ENCODE measurements around the gene ACOT13. TPM values are rescaled to one million over a fixed set of nuclear protein-coding genes. Genes with fewer than 3 reads are reported as not detected.
"Not testable (repeated sequence)": the region's sequence is repeated elsewhere in the genome, so short reads cannot be mapped to it uniquely, and the experiment has no call there.

ACOT13 gene
- total and polyA plus RNA-seq, 5 donors: 63.7 to 92.1 (median 85.2) TPM

DNA sequence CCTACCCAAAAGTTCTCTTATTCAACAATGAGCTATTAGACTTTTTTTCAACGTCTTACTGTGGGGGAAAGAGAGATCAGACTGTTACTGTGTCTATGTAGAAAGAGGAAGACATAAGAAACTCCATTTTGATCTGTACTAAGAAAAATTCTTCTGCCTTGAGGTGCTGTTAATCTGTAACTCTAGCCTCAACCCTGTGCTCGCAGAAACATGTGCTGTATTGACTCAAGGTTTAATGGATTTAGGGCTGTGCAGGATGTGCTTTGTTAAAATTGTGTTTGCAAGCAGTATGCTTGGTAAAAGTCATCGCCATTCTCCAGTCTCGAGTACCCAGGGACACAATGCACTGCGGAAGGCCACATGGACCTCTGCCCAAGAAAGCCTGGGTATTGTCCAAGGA, 5.1 kb upstream of the ACOT13 start:
- not testable (repeated sequence) for H3K4me1 ChIP-seq (ENCODE audit: control insufficient read depth, insufficient read depth, low read length); H3K4me3 ChIP-seq (ENCODE audit: low read length); H3K27me3 ChIP-seq (ENCODE audit: control insufficient read depth, insufficient read depth); H3K9me3 ChIP-seq (ENCODE audit: control insufficient read depth, low read length); DNase-seq; ATAC-seq; H3K27ac ChIP-seq (ENCODE audit: low read length)
- intact Hi-C loops (cut with DNase I): loop anchor here in 1 of 4 donors (10.0 kb wide), 1 partner anchor 77 kb away; no protein-coding TSS in a partner anchor
- WGBS: 82% methylated on average over 5 of the region's 5 CpGs

DNA sequence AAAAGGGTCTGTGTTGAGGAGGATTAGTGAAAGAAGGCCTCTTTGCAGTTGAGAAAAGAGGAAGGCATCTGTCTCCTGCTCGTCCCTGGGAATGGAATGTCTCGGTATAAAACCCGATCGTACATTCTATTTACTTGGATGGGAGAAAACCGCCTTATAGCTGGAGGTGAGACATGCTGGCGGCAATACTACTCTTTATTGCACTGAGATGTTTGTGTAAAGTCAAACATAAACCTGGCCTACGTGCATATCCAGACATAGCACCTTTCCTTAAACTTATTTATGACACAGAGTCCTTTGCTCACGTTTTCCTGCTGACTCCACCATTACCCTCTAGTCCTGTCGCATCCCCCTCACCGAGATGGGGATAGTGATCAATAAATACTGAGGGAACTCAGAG, 4.6 kb upstream of the ACOT13 start:
- ATAC-seq (no peak), DNase-seq (no peak)
- H3K4me3 ChIP-seq (ENCODE audit: low read length): no peak overlapping the region
- intact Hi-C loops (cut with DNase I): loop anchor here in 1 of 4 donors (10.0 kb wide), 1 partner anchor 77 kb away; no protein-coding TSS in a partner anchor
- H3K9me3 ChIP-seq (ENCODE audit: control insufficient read depth, low read length): no peaks in the 10 kb centered on the region
- H3K27me3 ChIP-seq (ENCODE audit: control insufficient read depth, insufficient read depth): no peaks in the 10 kb centered on the region
- 96% methylated on average over 10 of the region's 10 CpGs for WGBS
- H3K4me1 ChIP-seq (ENCODE audit: control insufficient read depth, insufficient read depth, low read length): peaks cover 3% of the 10 kb centered on the region
- H3K27ac ChIP-seq (ENCODE audit: low read length): no peak overlapping the region

DNA sequence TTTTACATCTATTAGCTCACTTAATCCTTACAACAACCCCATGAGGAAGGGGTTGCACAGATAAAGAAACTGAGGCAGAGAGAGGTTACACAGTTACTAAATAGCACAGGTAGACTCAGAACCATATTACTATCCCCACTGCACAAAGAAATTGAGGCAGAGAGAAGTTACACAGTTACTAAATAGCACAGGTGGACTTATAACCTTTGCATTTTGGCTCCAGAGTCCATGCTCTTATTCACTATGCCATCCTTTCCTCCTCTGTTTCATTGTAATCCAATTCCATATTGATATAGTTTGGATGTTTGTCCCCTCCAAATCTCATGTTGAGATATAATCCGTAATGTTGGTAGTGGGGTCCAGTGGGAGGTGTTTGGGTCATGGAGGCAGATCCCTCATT, 3.7 kb upstream of the ACOT13 start:
- intact Hi-C loops (cut with DNase I): loop anchor here in 1 of 4 donors (10.0 kb wide), 1 partner anchor 78 kb away; no protein-coding TSS in a partner anchor
- 95% methylated on average over 1 of the region's 1 CpG for WGBS

DNA sequence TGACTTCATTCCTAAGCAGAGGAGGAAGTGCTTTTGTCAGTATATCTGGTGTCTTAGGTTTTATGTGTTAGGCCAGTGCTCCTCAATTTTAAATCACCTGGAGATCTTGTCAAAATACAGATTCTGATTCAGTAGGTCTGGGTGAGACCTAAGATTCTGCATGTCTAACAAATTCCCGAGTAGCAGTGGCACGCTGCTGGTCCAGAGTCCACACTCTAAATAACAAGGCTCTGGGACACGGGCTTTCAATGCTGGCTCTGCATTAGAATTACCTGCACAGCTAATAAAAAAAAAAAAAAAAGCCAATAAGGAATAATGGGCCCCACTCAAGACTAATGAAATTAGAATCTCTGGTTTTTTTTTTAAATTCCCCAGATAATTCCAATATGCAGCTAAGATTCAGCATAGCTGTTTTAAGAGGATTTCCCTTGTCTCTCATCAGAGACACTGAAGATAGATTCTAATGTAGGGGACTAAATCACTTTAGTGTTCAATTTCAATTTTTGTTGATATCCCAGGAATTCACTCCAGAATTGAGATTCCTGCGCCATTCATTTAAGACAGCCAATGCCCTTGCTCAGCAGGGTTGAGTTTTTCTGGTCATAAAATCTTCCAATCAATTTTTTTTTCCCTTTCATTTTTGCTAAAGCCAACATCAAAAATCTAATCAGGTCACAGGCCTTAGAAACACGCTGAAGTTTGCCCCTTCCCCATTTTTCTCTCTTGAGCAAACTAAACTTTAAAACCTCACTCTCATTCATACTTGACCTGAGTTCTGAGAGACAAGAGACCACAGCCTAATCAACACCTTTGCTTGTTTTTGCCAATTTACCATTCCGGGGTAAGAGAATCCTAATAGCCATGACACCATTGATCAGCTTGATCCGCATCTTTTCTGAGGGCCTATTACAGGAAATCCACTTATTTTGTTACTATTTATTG, 2.6 kb upstream of the ACOT13 start:
- H3K9me3 ChIP-seq (ENCODE audit: control insufficient read depth, low read length): no peaks in the 10 kb centered on the region
- H3K27ac ChIP-seq (ENCODE audit: low read length): no peak overlapping the region
- no peak for ATAC-seq
- no peaks in the 10 kb centered on the region for H3K27me3 ChIP-seq (ENCODE audit: control insufficient read depth, insufficient read depth)
- intact Hi-C loops (cut with DNase I): loop anchor here in 1 of 4 donors (10.0 kb wide), 1 partner anchor 80 kb away; no protein-coding TSS in a partner anchor
- WGBS: 95% methylated on average over 7 of the region's 7 CpGs
- H3K4me1 ChIP-seq (ENCODE audit: control insufficient read depth, insufficient read depth, low read length): peaks cover 6% of the 10 kb centered on the region
- no peak for DNase-seq
- H3K4me3 ChIP-seq (ENCODE audit: low read length): no peak overlapping the region

More for the DNA sequence above, 3.7 kb upstream of the ACOT13 start:
- no peaks in the 10 kb centered on the region for H3K9me3 ChIP-seq (ENCODE audit: control insufficient read depth, low read length)
- no peaks in the 10 kb centered on the region for H3K27me3 ChIP-seq (ENCODE audit: control insufficient read depth, insufficient read depth)
- peaks cover 6% of the 10 kb centered on the region for H3K4me1 ChIP-seq (ENCODE audit: control insufficient read depth, insufficient read depth, low read length)
- no peak overlapping the region for H3K4me3 ChIP-seq (ENCODE audit: low read length)
- H3K27ac ChIP-seq (ENCODE audit: low read length): no peak overlapping the region
- DNase-seq (no peak), ATAC-seq (no peak)

DNA sequence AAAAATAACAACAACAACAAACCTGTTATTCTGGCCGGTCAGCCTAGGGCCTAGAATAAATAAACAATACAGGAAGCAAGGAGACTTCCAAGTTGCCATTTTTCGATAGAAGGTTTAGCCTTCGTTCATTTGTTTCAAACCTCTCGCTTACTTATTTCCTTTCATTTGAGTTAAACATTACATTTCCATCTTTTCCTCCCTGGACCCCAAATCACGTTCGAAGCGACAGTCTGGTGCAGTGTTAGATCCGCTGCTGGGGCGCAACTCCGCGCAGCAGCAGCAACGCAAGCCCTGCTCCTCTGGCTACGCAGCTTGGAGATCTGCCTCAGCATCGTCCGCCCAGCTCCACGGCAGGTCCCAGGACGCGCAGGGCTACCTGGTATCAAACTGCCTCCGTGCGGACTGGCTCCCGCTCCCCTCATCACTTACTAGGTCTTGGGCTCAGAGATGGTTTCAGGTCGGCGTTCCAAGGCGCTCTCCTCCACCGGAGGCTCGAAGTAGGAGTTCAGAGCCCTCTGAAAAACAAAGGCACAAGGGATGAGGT, 708 bp upstream of the ACOT13 start:
- Histone ChIP-seq H3K4me3 (ENCODE audit: low read length) (peak overlapping the region; percentile 79), H3K27ac (ENCODE audit: low read length) (peak overlapping the region; percentile 89), H3K4me1 (ENCODE audit: control insufficient read depth, insufficient read depth, low read length) (peaks cover 6% of the 10 kb centered on the region), H3K27me3 (ENCODE audit: control insufficient read depth, insufficient read depth) (no peaks in the 10 kb centered on the region), H3K9me3 (ENCODE audit: control insufficient read depth, low read length) (no peaks in the 10 kb centered on the region)
- under 1% methylated on average over 26 of the region's 26 CpGs for WGBS
- peak; percentile 41 to 70 (median 69) for DNase-seq
- intact Hi-C loops (cut with DNase I): loop anchor here in 1 of 4 donors (10.0 kb wide), 1 partner anchor 81 kb away; no protein-coding TSS in a partner anchor
- peak; percentile 34 to 49 for ATAC-seq

DNA sequence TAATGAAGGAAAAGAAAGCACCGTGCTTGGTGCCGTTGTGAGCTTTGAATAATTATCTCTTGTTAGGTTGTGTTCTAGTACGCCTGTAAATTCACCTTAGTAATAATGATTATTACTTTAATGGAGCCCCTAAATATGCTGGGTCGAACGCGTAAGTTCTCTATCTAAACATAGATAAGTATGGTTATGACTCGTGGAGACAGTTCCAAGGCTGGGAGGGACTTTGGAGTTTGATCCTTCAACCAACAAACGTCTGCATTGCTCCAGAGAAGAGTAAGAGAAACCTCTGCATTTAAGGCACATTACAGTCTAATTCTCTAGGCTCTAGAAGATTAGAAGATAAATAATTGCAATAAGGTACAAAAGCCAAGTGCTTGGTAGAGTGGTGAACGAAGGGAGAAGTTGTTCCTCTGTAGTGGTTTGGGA, 514 bp downstream of the ACOT13 start:
- WGBS: 3% methylated on average over 9 of the region's 9 CpGs
- intact Hi-C loops (cut with DNase I): loop anchor here in 1 of 4 donors (10.0 kb wide), 1 partner anchor 83 kb away; no protein-coding TSS in a partner anchor
- Histone ChIP-seq H3K4me1 (ENCODE audit: control insufficient read depth, insufficient read depth, low read length) (peaks cover 3% of the 10 kb centered on the region), H3K4me3 (ENCODE audit: low read length) (peak overlapping the region; percentile 79), H3K27ac (ENCODE audit: low read length) (peak overlapping the region; percentile 95), H3K27me3 (ENCODE audit: control insufficient read depth, insufficient read depth) (no peaks in the 10 kb centered on the region), H3K9me3 (ENCODE audit: control insufficient read depth, low read length) (no peaks in the 10 kb centered on the region)
- DNase-seq (no peak), ATAC-seq (peak; percentile 6 to 21)

DNA sequence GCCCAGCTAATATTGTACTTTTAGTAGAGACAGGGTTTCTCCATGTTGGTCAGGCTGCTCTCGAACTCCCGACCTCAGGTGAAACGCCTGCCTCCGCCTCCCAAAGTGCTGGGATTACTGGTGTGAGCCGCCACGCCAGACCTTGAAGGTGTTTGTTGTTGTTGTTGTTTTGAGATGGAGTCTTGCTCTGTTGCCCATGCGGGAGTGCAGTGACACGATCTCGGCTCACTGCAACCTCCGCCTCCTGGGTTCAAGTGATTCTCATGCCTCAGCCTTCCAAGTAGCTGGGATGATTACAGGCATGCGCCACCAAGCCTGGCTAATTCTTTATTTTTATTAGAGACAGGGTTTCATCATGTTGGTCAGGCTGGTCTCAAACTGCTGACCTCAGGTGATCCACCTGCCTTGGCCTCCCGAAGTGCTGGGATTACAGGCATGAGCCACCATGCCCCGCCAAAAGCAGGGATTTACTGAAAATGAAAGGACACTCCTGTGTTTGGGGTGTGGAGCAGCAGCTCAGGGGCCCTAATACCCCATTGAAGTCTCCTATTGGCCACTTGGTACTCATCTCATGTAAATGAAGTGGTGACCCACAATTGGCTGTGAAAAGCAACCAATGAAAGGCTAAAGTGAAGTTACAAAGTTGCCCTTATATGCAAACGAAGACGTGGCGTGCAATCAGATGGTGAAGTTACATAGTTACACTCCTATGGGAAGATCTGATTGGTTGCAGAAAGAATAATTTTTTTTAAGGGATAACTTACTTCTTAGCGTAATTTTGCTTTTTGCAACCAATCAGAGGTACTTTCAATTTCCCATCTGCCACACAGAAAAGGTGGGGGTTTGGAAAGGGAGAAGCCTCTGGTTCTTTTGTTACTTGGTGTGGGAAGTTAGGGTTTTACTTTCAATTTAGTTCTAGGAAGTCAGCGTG, 1.5 kb downstream of the ACOT13 start:
- H3K4me1 ChIP-seq (ENCODE audit: control insufficient read depth, insufficient read depth, low read length); H3K9me3 ChIP-seq (ENCODE audit: control insufficient read depth, low read length); ATAC-seq; H3K27me3 ChIP-seq (ENCODE audit: control insufficient read depth, insufficient read depth); H3K27ac ChIP-seq (ENCODE audit: low read length): not testable (repeated sequence)
- intact Hi-C loops (cut with DNase I): loop anchor here in 1 of 4 donors (10.0 kb wide), 1 partner anchor 84 kb away; no protein-coding TSS in a partner anchor
- WGBS: 97% methylated on average over 18 of the region's 18 CpGs
- H3K4me3 ChIP-seq (ENCODE audit: low read length): peak overlapping the region; percentile 79
- DNase-seq: peak in 1 of 3 donors; percentile 29

DNA sequence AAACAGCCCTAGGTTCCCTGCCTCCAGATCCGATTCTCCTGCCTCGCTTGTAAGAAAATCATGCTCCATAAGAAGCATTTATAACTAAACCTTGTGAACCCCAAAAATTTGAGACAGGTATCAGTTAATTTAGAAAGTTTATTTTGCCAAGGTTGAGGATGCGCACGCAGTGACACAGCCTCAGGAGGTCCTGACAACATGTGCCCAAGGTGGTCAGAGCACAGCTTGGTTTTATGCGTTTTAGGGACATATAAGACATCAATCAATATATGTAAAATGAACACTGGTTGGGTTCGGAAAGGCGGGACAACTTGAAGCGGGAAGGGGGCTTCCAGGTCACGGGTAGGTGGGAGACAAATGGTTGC, 2.1 kb downstream of the ACOT13 start:
- H3K9me3 ChIP-seq (ENCODE audit: control insufficient read depth, low read length): no peaks in the 10 kb centered on the region
- no peak overlapping the region for H3K4me3 ChIP-seq (ENCODE audit: low read length)
- H3K27ac ChIP-seq (ENCODE audit: low read length): no peak overlapping the region
- peaks cover 3% of the 10 kb centered on the region for H3K4me1 ChIP-seq (ENCODE audit: control insufficient read depth, insufficient read depth, low read length)
- WGBS: 98% methylated on average over 9 of the region's 9 CpGs
- no peak for ATAC-seq
- intact Hi-C loops (cut with DNase I): loop anchor here in 1 of 4 donors (10.0 kb wide), 1 partner anchor 84 kb away; no protein-coding TSS in a partner anchor
- H3K27me3 ChIP-seq (ENCODE audit: control insufficient read depth, insufficient read depth): no peaks in the 10 kb centered on the region
- DNase-seq: no peak

DNA sequence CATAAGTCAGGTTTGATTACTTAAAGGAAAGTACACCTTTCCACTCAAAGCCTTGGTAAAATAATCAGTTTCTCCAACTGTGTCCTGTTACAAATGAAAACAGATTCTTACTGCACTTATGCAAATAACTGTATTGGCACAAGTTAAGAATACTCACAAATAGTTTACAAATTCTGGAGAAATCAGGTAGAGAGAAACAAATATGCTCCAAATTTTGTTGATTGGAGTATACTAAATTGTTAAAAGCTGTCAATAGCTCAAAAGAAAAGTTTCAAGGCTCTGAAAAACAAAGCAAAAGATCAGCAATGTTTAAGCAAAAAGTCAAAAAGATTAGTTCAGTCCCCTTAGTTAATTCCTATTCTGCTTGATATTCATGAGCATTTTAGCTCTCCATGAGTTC, 3.6 kb downstream of the ACOT13 start:
- intact Hi-C loops (cut with DNase I); DNase-seq; ATAC-seq: not testable (repeated sequence)

DNA sequence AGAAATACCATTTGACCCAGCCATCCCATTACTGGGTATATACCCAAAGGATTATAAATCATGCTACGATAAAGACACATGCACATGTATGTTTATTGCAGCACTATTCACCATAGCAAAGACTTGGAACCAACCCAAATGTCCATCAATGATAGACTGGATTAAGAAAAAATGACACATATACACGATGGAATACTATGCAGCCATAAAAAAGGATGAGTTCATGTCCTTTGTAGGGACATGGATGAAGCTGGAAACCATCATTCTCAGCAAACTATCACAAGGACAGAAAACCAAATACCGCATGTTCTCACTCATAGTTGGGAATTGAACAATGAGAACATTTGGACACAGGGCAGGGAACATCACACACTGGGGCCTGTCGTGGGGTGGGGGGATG, 4.2 kb downstream of the ACOT13 start:
- H3K4me3 ChIP-seq (ENCODE audit: low read length); H3K9me3 ChIP-seq (ENCODE audit: control insufficient read depth, low read length); H3K4me1 ChIP-seq (ENCODE audit: control insufficient read depth, insufficient read depth, low read length); intact Hi-C loops (cut with DNase I); H3K27me3 ChIP-seq (ENCODE audit: control insufficient read depth, insufficient read depth); ATAC-seq; H3K27ac ChIP-seq (ENCODE audit: low read length); DNase-seq: not testable (repeated sequence)
- WGBS: 95% methylated on average over 4 of the region's 4 CpGs

More for the DNA sequence above, 3.6 kb downstream of the ACOT13 start:
- not testable (repeated sequence) for H3K4me1 ChIP-seq (ENCODE audit: control insufficient read depth, insufficient read depth, low read length); H3K4me3 ChIP-seq (ENCODE audit: low read length); H3K27me3 ChIP-seq (ENCODE audit: control insufficient read depth, insufficient read depth); H3K9me3 ChIP-seq (ENCODE audit: control insufficient read depth, low read length); H3K27ac ChIP-seq (ENCODE audit: low read length)
